ENCODE data around the gene STAT4. TPM values are rescaled to one million over a fixed set of nuclear protein-coding genes. Genes with fewer than 3 reads are reported as not detected.

Gene STAT4
- total and polyA plus RNA-seq, 2 donors from 2014 or later: 1.2 to 8.5 TPM

GRCh38 chr2:191184457-191184856 is 33.7 kb upstream of the STAT4 start:
- no peak overlapping the region for H3K9ac ChIP-seq (ENCODE audit: low read length in 3 of 3)
- no peaks in the 10 kb centered on the region for H3K4me1 ChIP-seq (ENCODE audit: control insufficient read depth in 2 of 3, insufficient read depth in 2 of 3, low read depth in 1 of 3, low read length in 3 of 3)
- DNase-seq (no peak), FAIRE-seq (no peak)
- no peaks in the 10 kb centered on the region for H3K36me3 ChIP-seq (ENCODE audit: control insufficient read depth in 2 of 3, insufficient read depth in 3 of 3, low read length in 3 of 3)
- H3K27ac ChIP-seq (ENCODE audit: low read depth in 2 of 2, low read length in 2 of 2): no peak overlapping the region
- H3K4me3 ChIP-seq (ENCODE audit: low read length in 3 of 3): no peak overlapping the region
- TF ChIP-seq, protein P1, sequence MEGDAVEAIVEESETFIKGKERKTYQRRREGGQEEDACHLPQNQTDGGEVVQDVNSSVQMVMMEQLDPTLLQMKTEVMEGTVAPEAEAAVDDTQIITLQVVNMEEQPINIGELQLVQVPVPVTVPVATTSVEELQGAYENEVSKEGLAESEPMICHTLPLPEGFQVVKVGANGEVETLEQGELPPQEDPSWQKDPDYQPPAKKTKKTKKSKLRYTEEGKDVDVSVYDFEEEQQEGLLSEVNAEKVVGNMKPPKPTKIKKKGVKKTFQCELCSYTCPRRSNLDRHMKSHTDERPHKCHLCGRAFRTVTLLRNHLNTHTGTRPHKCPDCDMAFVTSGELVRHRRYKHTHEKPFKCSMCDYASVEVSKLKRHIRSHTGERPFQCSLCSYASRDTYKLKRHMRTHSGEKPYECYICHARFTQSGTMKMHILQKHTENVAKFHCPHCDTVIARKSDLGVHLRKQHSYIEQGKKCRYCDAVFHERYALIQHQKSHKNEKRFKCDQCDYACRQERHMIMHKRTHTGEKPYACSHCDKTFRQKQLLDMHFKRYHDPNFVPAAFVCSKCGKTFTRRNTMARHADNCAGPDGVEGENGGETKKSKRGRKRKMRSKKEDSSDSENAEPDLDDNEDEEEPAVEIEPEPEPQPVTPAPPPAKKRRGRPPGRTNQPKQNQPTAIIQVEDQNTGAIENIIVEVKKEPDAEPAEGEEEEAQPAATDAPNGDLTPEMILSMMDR (IDR thresholded peaks at IDR 0.05; ENCODE audit: borderline replicate concordance, extremely low read depth, insufficient read depth): no peak
- intact Hi-C loops (cut with DNase I): no loop called here
- no peaks in the 10 kb centered on the region for H3K9me3 ChIP-seq (ENCODE audit: control insufficient read depth in 2 of 3, insufficient read depth in 1 of 3, low read length in 3 of 3)
- no peaks in the 10 kb centered on the region for H3K27me3 ChIP-seq (ENCODE audit: control insufficient read depth, insufficient read depth, low read length)

DNA sequence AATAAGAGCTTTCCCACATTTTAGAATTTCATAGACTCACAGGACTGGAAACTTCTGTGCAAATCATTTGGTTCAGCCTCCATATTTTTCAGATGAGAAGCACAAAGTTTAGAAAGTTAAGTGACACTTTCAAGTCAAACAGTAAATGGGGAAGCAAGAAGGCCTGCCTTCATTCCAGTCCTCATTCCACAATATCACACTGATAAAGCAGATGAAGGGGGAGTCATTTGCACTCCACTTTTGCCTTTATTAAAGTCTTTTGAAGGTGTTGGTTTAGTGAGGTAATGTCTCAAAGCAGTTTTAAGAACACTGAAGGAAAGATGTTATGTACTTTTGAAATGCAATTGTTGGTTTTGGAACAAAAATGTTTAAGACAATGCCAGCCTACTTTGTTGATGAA is 32.7 kb upstream of the STAT4 start:
- DNase-seq (no peak), FAIRE-seq (no peak)
- Histone ChIP-seq H3K9me3 (ENCODE audit: control insufficient read depth in 2 of 3, insufficient read depth in 1 of 3, low read length in 3 of 3) (no peaks in the 10 kb centered on the region), H3K4me3 (ENCODE audit: low read length in 3 of 3) (no peak overlapping the region), H3K9ac (ENCODE audit: low read length in 3 of 3) (no peak overlapping the region), H3K27ac (ENCODE audit: low read depth in 2 of 2, low read length in 2 of 2) (no peak overlapping the region), H3K4me1 (ENCODE audit: control insufficient read depth in 2 of 3, insufficient read depth in 2 of 3, low read depth in 1 of 3, low read length in 3 of 3) (no peaks in the 10 kb centered on the region), H3K27me3 (ENCODE audit: control insufficient read depth, insufficient read depth, low read length) (no peaks in the 10 kb centered on the region), H3K36me3 (ENCODE audit: control insufficient read depth in 2 of 3, insufficient read depth in 3 of 3, low read length in 3 of 3) (no peaks in the 10 kb centered on the region)
- TF ChIP-seq, protein P1 (IDR thresholded peaks at IDR 0.05; ENCODE audit: borderline replicate concordance, extremely low read depth, insufficient read depth): no peak
- intact Hi-C loops (cut with DNase I): no loop called here

DNA sequence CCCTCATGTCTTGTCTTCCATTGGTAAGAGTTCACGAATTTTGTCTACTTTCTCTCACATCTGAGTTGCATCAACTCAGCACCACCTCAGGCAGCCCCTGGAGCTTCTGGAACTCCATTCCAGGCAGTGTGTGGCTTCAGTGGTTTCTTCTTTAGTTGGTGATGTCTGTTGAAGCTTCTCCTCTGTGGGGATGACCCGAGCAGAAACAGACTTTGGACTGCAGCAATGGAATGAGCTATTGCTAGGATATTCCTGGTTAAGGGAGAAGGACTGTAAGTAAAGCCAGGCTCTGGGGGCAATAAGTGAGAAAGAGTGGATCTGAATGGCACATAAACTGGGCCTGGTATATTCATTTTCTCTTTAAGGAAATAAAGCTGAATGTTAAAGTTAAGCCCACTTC is 32.3 kb upstream of the STAT4 start:
- Histone ChIP-seq H3K27me3 (ENCODE audit: control insufficient read depth, insufficient read depth, low read length) (no peaks in the 10 kb centered on the region), H3K4me1 (ENCODE audit: control insufficient read depth in 2 of 3, insufficient read depth in 2 of 3, low read depth in 1 of 3, low read length in 3 of 3) (no peaks in the 10 kb centered on the region), H3K4me3 (ENCODE audit: low read length in 3 of 3) (no peak overlapping the region), H3K9me3 (ENCODE audit: control insufficient read depth in 2 of 3, insufficient read depth in 1 of 3, low read length in 3 of 3) (no peaks in the 10 kb centered on the region), H3K9ac (ENCODE audit: low read length in 3 of 3) (no peak overlapping the region), H3K27ac (ENCODE audit: low read depth in 2 of 2, low read length in 2 of 2) (no peak overlapping the region), H3K36me3 (ENCODE audit: control insufficient read depth in 2 of 3, insufficient read depth in 3 of 3, low read length in 3 of 3) (no peaks in the 10 kb centered on the region)
- DNase-seq: no peak
- TF ChIP-seq, protein P1 (IDR thresholded peaks at IDR 0.05; ENCODE audit: borderline replicate concordance, extremely low read depth, insufficient read depth): no peak
- intact Hi-C loops (cut with DNase I): no loop called here
- FAIRE-seq: no peak

DNA sequence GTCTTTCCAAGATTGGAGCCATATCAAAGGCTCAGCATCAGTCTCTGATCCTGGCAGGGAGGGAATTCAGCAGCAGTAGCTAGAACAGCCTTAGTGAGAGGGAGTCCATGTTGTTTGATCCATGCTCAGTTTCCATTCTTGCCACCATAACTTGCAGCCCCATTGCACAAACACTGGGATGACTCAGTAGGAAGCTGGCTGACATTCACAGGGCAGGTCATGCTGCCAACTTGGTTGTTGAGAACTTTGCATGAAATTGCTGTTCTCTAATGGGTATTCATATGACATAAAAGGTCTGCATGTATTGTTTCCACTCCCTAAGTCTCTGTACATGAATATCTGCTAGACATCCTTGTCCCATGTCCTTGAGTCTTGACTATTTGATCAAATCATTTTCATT is 29.9 kb upstream of the STAT4 start:
- no peaks in the 10 kb centered on the region for H3K4me1 ChIP-seq (ENCODE audit: control insufficient read depth in 2 of 3, insufficient read depth in 2 of 3, low read depth in 1 of 3, low read length in 3 of 3)
- H3K27ac ChIP-seq (ENCODE audit: low read depth in 2 of 2, low read length in 2 of 2): no peak overlapping the region
- TF ChIP-seq, protein P1 (IDR thresholded peaks at IDR 0.05; ENCODE audit: borderline replicate concordance, extremely low read depth, insufficient read depth): no peak
- no peaks in the 10 kb centered on the region for H3K9me3 ChIP-seq (ENCODE audit: control insufficient read depth in 2 of 3, insufficient read depth in 1 of 3, low read length in 3 of 3)
- DNase-seq (no peak), FAIRE-seq (no peak)
- no peak overlapping the region for H3K4me3 ChIP-seq (ENCODE audit: low read length in 3 of 3)
- no peak overlapping the region for H3K9ac ChIP-seq (ENCODE audit: low read length in 3 of 3)
- no peaks in the 10 kb centered on the region for H3K36me3 ChIP-seq (ENCODE audit: control insufficient read depth in 2 of 3, insufficient read depth in 3 of 3, low read length in 3 of 3)
- intact Hi-C loops (cut with DNase I): no loop called here
- H3K27me3 ChIP-seq (ENCODE audit: control insufficient read depth, insufficient read depth, low read length): no peaks in the 10 kb centered on the region

Measured in kidney (tissue), 14 donors.